Dedifferentiated amniotic fluid mesenchymal stem cell (primary cell): Measurements from ENCODE around the gene LZTR1.
"Not testable (repeated sequence)": the region's sequence is repeated elsewhere in the genome, so short reads cannot be mapped to it uniquely, and the experiment has no call there.

Experiments
- DNase-seq: peaks from one replicate; pipeline ENCODE4 v3.0.0-alpha.2; 2016; ENCODE audit errors: extremely low spot score

The LZTR1 gene

DNA sequence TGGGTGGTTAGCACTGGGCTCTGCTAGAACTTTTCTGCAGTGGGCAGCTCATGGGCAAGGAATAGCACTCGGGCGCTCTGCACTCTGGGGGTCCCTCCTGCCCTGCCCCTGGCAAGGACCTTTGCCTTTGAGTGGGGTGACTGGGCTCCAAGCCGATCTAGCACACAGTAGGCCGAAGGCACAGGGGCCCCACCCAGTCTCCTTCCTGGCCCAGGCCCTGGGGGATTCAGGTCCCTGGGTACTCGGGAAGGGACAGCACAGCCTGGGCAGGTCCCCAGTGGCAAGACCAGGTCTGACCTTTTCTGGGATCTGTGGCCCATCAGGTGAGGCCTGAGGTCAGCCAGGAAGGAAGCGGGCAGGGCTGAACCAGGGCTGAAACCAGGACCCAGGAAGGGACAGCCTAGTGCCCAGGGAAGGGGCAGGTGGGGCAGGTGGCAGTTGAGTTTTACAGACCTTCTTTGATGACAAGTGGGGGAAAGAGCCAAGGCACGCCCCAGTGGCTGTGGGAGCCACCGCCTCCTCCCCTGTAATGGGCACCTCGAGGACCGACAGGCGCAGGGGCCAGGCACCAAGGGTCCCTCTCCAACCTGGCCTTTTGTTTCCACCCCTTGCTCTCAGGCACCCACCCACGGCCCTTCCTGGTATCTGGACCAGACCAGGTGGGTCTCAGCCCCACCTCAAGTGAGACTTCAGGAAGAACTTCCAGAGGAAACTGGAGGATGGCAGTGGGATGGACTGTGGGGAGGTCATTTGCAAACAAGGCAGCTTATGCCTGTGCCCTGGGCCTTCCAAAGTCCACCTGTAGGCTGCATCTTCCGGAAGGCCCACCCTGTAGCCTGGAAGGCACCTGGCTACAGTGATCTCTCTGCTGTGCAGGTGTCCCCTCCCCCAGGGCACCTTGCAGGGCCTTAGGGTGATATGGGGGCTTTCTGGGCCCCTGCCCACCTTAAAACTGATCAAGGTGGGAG lies 15.9 kb upstream of the LZTR1 start:
- DNase-seq = no peak

DNA sequence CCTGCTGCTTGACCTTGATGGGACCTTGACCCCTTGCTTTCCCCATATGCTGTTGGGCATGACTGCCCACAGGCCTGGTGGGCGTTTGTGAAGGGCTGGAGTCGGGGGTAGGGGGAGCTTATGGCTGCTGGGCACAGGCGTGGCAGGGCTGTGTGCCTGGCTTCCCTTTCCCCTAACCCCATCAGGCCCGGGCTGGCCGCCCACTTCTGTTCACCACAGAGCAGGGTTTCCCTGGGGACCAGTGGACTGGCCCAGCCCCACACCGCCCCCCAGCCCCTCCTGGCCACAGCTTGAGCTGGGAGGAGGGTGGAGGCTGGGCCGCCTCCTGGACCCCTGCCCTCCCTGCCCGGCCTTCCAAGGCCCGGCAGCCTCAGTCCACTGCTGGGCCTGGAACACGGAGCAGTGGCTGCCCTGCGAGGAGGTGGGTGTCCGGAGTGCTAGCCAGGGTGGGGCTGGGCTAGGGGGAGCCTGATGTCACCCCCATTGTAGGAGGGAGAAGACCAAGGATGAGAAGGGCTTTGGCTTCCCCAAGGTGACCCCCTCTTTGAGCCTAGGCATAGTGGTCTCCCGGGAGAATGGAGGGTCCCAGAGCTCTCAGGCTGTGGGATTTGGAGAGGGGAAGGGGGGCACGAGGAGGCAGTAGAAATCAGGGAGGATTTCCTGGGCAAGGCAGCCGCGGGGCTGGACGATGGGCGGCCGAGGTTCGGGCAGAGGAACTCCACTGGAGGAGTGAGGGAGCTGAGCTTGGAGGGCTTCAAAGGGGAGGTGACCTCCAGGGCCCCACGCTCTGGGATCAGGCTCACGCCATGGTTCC lies 15.0 kb upstream of the LZTR1 start, which contains the start of gene AIFM3:
TSS of gene AIFM3 (plus strand) at position 373 of the 814 bp plus-strand sequence. CDS start 690 bp downstream, outside the sequence.
- DNase-seq = no peak

DNA sequence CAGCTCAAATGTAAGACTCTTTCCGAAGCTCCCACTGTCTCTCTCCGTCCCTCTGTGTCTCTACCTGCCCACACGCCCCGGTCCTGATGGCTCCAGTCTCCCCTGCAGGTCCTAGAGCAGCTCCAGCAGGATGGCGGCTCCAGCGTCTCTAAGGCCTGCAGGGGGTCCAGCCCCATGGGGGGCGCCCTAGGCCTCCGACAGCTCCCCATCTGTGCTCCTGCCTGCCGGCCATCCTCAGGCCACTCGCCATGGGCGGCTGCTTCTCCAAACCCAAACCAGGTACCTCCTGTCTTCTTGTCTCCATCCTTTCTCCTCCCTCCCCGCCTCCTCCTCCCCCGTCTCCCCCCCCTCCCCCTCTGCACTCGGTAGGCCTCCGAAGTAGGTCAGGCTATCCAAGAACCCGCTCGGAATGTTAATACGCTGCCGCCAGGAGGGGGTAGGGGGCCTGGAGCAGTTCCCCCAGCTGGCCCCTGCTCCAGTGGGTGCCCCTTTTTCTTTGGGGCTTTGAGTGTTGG lies 14.3 kb upstream of the LZTR1 start:
- DNase-seq = no peak

DNA sequence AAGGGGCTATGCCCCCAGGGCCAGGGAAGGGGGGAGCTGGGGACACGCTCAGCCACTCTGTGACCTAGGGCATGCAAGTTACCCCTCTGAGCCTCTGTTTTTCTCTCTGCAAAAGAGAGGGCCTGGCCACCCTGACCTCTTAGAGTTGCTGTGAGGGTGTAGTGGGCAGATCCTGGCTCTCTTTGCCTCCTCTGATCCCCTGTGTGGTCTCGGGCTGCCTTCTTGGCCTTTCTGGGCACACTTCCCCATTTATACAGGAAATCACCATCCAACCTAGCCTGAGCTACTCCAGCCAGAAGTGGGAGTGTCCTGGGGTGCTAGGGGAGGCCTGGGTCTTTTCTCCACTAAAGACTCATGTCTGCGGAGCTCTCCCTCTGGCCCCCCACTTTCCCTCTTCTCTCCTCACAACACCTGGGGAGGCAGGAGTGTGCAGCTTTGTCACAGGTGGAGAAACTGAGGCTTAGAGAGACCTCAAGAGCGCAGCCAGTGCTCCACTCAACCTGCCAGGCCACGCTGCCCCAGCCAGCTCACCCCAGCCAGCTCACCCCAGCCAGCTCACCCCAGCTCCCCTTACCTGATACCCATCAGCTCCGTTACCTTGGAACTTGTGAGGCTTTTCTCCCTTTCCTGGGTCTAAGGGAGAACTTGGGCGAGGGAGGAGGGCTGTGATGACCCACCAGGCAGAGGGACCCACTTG lies 13.7 kb upstream of the LZTR1 start:
- no peak for DNase-seq

DNA sequence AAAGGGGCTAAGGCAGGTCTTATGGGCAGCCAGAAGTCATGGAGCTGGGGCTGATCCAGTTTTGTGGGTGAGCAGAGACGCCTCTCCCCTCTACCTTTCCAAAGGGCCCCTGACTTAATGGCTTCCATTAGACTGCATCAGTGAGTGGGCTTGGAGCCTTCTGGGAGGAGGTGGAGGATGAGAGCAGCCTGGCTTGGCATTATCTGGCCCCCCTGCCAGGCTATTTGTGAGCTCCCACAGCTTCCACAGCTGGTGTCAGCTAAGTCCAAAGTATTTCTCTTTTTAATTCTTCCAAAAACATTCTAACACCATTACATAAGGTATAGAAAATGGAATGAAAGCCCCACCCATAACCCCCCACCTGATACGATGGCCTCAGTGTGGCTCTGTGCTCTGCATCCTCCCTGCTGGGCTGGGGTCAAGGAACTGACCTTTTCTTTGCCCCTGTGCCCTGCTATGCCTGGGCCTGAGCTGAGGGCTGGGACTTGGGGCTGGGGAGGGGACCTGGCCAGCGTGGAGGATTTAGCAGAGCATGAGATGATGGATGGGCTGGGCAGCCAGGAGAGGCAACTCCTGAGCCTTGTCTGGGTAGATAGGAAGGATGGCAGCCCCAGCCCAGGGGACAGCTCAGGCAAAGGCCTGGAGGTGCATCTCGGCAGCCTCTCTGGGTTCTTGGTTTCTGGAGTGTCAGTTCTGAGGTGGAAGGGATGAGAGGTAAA lies 11.0 kb upstream of the LZTR1 start:
- no peak for DNase-seq

DNA sequence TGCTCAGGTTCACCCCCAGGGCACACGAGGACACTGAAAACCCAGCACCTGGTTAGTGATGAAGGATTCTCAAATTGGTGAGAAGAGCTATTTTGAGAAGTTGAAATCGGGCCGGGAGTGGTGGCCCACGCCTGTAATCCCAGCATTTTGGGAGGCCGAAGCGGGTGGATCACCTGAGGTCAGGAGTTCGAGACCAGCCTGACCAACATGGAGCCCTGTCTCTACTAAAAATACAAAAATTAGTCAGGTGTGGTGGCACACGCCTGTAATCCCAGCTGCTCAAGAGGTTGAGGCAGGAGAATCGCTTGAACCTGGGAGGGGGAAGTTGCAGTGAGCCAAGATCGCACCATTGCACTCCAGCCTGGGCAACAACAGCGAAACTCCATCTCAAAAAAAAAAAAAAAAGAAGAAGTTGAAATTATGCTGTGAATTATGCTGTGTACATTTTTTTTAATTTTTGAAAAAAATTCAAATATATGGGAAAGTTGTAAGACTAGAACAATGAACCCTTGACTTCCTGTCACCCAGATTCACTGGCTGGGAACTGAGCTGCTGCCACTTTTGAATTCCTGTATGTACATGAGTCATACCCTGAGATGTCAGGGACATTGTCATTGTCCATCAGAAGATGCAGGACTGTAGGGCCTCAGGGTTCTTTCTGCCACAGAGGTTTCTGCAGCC lies 9.9 kb upstream of the LZTR1 start:
- not testable (repeated sequence) for DNase-seq

DNA sequence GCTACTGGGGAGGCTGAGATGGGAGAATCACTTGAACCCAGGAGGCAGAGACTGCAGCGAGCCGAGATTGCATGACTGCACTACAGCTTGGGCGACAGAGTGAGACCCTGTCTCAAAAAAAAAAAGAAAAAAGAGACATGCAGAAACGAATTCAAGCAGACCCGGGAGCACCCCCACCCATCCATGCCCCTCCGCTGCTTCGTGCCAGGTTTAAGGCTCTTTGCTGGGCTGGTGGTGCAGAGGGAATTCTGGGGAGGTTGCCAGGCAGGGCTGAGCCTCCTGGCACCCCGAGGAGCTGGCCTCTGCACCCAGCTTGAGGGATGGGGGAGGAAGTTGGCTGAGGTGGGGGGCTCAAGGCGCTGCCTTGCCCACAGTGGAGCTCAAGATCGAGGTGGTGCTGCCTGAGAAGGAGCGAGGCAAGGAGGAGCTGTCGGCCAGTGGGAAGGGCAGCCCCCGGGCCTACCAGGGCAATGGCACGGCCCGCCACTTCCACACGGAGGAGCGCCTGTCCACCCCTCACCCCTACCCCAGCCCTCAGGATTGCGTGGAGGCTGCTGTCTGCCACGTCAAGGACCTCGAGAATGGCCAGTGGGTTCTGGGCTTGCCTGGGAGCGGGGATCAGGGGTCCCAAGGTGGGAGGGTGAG lies 9.0 kb upstream of the LZTR1 start:
- DNase-seq = no peak

DNA sequence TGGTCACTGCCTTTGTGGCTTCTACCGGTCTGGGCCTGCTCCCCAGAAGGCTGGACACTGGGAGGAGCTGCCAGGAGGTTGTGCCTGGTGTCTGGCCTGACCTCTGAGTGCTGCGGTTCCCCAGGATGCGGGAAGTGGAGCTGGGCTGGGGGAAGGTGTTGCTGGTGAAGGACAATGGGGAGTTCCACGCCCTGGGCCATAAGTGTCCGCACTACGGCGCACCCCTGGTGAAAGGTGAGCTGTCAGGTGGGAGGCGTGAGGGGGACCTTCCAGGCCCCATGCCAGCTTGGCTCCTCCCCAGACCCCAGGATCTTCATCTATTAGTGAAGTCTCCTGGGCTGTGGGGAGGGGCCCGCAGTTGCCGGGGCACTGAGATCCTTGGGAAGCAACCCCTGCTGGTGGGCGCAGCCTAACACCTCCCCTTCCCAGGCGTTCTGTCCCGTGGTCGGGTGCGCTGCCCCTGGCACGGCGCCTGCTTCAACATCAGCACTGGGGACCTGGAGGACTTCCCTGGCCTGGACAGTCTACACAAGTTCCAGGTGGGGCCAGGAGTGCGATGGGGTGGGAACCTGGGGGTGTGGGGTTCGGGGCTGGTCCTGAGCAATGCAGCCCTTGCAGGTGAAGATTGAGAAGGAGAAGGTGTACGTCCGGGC lies 8.3 kb upstream of the LZTR1 start:
- DNase-seq = no peak

DNA sequence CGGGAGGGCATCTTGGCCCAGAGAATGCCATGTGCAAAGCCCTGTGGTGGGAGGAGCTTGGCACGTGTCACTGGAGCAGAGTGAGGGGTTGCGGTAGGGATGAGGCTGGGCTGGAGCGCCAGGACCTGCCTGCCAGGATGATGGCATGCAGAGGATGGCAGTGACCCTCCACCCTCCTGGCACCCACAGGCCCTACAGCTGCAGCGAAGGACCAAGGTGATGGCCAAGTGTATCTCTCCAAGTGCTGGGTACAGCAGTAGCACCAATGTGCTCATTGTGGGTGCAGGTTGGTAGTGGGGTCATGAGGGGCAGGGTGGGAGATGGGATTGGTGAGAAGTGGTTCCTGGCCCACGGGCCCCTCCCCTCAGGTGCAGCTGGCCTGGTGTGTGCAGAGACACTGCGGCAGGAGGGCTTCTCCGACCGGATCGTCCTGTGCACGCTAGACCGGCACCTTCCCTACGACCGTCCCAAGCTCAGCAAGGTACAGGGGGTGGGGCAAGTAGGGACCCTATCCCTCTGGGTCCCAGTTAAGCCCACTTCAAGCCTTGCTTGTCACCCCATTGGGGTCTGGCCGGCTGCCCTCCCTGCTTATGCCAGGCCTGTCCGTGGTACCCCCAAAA lies 7.7 kb upstream of the LZTR1 start:
- DNase-seq = no peak

DNA sequence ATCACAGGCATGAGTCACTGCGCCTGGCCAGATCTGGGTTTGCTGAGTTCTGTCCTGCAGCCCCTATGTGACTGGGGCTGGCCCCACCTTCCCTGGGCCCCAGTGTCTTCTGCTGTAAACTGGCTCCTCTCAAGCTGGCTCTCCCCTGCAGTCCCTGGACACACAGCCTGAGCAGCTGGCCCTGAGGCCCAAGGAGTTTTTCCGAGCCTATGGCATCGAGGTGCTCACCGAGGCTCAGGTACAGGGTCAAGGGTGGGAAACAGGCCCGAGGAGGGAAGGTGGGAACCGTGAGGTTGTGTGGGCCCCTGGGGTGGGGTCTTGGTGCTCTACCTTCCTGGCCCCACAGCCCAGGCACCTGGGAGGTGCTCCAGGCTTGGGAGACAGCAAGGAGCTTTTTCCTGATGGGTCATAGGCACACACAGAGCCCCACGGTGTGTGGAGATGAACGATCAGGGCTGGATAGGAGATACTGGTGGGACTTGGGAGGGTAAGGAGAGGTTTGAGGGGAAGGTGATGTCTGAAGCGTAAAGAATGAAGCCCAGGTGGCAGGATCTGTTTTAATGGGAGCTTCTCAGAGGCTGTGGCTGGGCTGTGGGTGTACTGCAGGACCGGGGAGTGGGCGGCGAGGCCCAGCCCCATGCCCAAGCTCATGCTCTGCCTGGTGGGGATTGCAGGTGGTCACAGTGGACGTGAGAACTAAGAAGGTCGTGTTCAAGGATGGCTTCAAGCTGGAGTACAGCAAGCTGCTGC lies 6.4 kb upstream of the LZTR1 start:
- DNase-seq = no peak

DNA sequence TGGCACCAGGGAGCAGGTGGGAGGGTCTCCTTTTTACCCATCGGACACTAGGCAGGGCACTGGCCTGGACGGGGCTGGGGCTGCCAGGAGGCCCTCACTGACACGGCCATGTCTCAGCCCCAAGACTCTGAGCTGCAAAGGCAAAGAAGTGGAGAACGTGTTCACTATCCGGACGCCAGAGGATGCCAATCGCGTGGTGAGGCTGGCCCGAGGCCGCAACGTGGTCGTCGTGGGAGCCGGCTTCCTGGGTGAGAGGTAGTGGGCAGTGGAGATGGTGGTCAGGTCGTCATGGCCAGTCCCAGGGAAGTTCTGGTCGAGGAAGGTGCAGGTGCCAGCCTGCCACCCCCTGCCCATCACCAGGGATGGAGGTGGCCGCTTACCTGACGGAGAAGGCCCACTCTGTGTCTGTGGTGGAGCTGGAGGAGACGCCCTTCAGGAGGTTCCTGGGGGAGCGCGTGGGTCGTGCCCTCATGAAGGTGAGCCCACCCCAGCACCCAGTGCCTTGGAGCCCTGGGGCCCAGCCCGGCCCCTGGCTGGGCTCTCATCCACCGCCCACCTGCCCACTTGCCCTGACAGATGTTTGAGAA lies 5.7 kb upstream of the LZTR1 start:
- no peak for DNase-seq

DNA sequence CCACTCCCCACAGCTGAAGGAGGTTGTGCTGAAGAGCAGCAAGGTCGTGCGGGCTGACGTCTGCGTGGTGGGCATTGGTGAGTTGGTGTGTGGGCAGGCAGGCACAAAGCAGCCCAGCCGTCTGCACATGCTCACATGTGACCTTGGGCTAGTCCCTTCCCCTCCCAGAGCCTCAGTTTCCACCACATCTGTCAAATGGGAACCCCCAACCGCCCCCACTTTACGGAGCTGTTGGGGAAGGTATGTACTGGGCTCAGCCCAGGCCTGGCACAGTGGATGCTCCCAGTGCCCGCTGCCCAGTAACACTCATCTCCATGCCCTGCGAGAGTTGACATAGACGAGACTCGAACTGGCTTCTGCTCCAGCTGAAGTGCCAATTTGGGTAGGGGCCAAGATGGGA lies 5.1 kb upstream of the LZTR1 start:
- no peak for DNase-seq

DNA sequence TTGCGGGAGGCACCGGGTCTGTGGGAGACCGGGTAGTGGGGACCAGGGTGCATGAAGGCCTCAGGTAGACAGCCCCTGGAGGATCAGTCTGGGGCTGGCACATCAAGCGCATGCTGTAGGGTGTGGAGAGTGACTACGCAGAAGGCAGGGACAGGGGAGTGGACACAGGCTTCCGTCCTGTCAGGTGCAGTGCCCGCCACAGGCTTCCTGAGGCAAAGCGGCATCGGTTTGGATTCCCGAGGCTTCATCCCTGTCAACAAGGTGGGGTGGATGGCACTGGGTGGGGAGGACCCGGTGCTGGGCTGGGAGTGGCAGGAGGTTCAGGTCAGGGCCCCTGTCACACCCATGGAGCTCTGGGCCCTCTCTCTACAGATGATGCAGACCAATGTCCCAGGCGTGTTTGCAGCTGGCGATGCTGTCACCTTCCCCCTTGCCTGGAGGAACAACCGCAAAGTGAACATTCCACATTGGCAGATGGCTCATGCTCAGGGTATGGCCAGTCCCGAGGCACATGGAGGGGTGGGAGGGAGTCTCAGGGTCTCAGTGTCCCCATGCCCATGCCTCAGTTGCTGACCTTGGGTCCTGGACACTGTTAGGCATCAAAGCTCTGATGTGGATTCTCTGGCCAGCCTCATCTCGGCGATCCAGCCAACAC lies 4.5 kb upstream of the LZTR1 start:
- DNase-seq = no peak

DNA sequence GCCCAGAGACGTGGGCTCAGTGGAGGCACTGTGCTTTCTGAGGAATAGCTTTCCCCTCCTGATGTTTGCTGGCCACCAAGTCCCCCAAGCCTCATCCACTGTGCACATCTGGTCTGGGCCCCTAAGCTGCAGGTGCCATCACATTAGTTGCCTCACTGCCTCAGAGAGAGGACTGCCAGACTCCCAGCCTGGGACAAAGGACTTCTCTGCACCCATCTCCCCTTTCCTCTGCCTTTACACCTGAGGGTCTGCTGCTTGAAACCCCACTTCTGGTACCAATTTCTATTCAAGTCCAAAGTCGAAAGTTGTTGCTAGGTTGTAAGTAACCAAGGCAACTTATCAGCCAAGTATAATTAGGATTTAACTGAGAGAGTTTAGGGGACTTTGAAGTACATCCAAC lies 3.7 kb upstream of the LZTR1 start:
- DNase-seq = no peak

DNA sequence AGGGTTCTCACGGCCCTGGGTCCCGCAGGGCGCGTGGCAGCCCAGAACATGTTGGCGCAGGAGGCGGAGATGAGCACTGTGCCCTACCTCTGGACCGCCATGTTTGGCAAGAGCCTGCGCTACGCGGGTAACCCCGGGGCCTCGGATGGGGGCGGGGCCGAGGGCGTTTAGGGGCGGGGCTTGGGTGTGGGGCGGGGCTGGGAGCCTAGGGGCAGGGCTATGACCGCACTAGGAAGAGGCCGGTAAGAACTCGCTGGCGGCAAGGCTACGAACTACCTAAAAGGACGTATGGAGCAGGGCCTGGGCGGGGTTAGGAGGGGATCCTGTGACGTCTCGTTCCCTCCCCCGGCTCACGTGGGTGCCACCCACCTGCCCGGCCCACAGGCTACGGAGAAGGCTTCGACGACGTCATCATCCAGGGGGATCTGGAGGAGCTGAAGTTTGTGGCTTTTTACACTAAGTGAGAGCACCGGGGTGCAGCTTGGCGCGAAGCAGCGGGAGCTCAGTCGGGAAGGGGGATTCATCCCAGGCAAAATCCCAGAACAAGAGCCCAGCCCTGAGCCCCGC lies 2.8 kb upstream of the LZTR1 start:
- DNase-seq = no peak

DNA sequence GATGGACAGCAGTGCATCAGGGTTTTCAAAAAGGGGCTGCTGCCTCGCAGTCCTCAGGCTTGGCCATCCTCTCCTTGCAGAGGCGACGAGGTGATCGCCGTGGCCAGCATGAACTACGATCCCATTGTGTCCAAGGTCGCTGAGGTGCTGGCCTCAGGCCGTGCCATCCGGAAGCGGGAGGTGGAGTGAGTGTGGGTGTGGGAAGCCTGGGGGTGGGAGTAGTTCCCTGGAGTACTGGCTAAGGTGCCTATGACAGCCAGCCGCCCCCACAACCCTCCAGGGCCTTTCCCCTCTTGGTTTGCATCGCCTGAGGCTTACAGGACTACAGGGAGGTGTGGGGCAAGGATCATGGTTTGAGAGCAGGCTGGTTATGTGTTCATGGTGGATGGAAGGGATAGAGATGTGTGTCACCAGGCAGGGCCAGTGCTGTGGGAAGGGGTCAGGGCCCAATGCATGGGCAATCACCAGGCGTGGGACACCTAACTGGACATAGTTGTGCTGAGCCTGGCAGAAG lies 2.1 kb upstream of the LZTR1 start:
- DNase-seq = no peak

DNA sequence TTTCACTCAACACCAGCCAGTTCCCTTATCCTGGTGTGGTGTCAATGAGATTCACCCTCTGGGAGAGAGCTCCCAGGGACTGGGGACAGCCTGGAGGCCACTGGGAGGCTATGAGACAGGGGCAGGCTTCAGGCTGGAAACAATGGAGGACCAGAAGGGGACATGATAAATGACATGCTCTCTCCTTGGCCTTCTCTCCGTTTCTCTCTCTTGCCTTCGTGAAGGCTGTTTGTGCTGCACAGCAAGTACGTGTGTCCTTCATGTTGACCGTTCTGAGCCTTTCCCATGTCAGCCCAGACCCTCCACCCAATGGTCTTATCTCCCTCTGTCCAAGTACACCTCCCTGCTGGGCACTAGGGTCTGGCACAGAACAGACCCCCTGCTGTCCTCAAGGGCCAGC lies 1.6 kb upstream of the LZTR1 start:
- DNase-seq = no peak
